HG03520 (cell line): ENCODE results near the gene BMPR1A.

Source experiments
- ATAC-seq: cut with Tn5 transposase; IDR thresholded peaks from one replicate; pipeline ENCODE4 v1.9.1; 2021; ENCODE audit warnings: mild to moderate bottlenecking, moderate library complexity; ENCODE audit not compliant: unreplicated experiment

BMPR1A gene

DNA sequence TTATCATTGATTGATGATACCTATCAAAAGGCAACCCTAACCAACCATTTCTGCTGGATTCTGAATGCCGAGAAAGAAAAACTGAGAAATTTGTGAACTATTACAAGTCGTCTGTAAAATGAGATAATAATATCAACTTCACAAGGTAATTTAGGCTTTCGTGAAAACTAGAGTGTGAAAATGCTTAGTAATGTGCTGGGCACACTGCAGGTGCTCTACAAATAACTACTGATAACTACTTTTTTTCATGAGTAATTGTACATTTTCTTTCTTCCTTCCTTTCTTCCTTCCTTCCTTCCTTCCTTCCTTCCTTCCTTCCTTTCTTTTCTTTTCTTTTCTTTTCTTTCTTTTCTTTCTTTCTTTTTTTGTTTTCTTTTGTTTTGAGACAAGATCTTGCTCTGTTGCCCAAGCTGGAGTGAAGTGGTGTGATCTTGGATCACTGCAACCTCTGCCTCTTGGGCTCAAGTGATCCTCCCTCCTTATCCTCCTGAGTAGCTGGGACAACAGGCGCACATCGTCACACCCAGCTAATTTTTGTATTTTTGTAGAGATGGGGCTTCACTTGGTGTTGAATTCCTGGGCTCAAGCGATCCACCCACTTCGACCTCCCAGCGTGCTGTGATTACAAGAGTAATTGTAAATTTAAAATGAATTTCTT is 42.9 kb downstream of the BMPR1A start:
- ATAC-seq = no peak

DNA sequence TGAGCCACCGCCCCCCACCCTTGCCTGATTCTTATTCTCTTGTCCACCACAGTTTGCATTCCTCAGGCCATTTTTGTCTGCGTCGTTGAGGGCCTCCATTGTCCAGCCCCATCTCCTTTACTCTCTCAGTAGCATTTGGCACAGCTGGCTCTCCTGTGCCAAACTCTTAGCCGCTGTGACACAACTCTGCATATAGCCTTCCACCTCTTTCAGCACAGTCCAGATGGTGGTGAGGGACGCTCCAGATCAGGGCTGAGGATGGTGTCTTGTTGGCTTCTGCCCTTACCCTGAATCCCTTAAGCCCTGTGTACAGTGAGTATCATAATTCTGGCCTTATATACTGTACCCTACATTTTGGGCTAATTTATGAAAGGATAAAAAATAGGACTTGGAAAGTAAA is 45.6 kb downstream of the BMPR1A start:
- ATAC-seq = no peak

DNA sequence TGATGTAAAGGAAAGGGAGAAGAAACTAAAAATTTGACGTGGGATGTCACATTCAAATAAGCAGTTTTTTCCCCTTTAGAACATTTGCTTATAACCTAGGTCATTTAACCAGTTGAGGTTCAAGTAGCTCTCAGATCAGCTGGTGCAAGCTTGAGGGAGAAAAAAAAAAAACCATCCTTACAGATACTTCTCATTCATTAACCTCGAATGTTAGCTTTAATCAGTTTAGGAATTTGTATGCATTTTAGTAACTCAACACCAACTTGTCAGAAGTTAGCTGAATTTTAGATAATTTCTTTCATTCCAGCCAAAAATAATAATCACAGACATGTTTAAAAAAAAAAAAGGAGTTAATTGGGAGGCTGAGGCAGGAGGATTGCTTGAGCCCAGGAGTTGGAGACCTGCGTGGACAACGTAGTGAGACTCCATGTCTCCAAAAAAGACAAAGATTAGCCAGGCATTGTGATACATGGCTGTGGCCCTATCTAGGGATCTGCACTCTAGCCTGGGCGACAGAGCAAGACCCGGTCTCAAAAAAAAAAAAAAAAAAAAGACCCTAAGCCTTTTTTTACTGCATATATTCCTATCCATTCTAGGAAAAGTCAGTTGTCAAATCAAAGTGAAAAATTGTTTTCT is 46.2 kb downstream of the BMPR1A start:
- ATAC-seq = no peak

DNA sequence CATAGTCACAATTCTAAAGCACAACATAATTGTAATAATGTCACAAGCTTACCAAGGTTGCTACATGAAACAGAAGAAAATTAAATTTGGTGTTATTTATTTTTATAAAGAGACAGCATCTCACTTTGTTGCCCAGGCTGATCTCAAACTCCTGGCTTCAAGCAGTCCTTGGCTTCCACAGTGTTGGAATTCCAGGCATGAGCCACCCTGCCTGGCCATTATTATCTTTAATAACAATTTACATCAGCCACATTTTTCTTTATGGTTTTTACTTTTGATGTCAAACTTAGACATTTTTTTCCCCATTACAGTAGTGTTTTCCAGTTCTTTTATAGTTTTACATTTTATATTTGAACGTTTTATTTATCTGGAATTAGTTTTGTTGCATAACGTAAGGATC is 46.7 kb downstream of the BMPR1A start:
- no peak for ATAC-seq

DNA sequence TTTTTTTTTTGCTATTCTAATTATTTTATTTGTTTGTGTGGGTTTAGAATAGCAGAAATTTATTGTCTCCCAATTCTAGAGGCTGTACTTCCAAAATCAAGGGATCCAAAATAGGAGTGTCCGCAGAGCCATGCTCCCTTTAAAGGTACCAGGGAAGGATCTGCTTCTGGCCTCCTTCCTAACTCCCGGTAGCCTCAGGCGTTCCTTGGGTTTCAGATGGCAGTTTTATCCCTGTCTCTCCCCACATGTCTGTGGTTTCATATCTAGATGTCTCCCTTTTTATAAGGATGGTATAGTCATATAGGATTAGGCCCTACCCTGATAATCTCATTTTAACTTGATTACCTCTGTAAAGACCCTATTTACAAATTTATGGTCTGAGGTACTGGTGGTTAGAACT is 48.4 kb downstream of the BMPR1A start:
- no peak for ATAC-seq

DNA sequence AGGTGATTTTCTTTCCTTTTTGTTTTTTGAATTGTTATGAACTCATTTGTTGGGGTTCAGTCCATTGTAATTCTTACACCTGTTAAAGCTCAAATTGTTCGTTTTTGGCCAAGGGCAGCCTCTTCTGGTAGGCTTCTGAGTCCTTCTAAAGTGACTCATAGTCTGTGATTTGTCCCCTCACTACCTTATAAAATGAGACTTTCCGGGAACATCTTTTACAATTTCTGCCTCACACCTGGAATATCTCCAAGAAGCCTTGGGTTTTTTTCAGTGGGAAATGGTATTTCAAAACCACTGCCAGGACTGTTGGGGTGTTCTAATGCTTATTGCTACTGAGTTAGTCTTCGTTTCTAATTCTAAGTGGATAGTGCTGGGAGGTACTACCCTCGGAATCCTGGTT is 56.7 kb downstream of the BMPR1A start:
- ATAC-seq = no peak

DNA sequence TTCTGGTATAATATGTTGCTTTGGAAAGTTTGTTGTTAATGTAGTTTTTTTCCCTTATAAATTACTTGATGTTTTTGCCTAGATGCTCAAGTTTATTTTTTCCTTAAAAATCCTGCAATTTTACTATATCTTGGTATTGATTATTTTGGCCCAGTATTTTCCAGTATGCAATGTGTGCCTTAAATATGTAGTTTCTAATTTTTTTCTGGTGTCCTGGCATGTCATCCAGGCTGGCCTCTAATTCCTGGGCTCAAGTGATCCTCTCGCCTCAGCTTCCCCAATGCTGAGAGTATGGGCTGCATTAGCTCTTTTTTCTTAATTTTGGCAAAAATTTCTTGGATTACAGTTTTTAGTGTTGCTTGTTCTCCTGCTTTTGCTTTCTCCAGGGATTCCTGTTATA is 57.6 kb downstream of the BMPR1A start:
- no peak for ATAC-seq

DNA sequence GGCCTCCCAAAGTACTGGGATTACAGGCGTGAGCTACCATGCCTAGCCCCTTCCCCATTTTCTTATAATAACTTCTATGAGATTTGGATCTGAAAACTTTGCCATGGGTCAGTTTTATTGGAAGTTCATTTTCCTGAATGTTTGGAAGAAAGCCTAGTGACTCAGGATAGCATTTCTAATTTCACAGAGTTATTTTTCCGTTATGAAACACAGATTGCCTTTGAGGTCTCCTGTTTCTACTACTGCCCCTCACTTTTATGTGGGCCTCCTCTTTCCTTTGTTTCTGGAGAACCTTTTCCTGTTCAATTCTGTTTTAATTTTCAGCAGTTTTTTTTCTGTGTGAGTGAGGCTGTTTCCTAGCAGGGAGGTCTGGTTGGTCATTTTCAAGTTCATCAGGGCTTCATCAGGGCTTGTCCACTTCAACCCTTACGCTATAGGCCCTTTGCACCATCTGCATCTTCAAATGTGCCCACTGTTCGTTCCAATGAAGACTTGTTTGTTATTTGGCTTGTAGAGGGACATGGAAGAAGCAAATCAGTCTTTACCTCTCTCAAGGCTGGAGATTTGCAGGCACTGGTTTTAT is 58.7 kb downstream of the BMPR1A start:
- no peak for ATAC-seq

DNA sequence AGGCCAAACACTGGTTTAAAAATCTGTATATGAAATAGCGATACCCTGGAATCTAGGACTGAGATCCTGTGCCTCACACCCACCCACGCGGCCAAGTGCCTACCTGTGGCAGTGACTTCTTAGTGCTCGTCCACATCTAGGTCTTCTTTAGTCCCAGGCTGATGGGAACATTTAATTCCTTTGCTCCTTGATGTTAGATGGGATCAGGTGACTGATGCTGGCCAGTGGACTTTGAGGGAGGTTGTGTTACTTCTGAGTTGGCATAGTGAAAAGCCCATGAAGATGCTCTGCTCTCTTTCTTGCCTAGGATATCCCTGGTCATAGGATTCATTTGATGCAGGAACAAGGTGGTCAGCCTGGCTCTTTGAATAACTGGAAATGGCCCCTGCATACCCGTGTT is 59.2 kb downstream of the BMPR1A start:
- ATAC-seq = no peak

DNA sequence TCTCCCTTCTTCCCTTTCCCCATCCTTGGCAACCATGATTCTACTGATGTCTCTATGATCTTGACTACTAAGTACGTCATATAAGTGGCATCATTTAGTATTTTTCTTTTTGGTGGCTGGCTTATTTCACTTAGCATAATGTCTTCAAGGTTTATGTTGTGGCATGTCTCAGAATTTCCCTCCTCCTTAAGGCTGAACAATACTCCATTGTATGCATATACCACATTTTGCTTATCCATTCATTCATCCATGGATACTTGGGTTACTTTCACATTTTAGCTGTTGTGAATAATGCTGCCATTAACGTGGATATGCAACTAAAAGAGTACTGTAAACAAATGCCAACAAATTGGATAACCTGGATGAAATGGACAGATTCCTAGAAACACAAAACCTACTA is 60.8 kb downstream of the BMPR1A start:
- no peak for ATAC-seq

DNA sequence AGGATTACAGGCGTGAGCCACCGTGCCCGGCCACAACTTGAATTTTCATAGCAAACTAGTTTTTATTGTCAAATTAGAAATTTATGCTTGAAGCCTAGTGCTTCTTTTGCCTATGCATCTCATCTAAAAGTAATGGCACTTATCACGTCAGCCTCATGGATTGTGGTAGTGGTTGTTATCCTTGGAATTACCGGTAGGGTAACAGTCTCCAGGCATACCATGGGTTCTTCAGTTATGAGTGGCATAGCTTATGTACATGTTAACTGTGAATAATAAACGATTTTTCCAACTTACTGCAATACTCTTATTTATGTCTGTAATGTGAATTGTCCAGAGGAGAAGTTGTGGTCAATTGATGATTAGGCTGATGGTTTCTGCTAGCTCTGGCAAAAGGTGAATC is 63.1 kb downstream of the BMPR1A start:
- ATAC-seq = no peak

DNA sequence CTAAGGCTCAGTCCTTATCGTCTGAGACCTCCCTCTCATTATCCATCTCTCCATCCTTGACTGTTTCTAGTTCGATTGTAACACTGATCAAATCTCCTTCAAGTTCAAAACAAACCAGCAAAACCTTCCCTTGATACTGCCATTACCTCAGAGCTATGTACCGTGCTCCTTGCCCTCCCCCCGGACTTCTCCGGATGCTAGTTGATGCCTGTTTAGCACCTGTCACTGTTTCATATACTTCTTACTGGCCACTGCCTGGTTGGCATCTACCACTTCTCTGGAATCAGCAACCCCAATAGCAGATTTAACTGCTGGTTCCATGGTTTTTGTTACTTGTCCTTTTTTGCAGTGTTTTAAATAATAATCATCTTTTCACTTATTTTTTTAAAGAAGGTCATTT is 64.1 kb downstream of the BMPR1A start:
- no peak for ATAC-seq

DNA sequence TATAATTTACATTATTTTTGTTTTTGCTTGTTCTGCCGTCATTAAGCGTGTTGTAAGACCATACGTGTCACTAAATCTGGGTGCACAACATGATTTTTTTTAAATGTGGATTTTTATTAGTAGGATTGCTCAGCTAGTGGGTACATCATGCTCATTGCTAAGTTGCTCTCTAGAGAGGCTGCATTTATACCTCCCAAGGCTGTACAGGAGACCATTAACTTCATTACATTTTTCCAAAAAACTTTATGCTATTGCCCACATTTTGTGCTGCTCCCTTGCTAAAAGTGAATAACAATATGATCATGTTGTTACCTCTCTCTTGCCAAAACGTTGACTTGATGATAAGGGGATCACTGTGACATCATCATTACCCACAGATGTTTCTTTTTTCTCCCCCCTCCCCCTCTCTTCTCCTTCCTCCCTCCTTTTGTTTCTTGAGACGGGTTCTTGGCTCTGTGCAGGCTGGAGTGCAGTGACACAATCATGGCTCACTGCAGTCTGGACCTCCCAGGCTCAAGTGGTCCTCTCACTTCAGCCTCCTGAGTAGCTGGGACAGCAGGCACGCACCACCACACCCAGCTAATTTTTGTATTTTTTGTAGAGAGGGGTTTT is 65.1 kb downstream of the BMPR1A start:
- ATAC-seq = no peak

DNA sequence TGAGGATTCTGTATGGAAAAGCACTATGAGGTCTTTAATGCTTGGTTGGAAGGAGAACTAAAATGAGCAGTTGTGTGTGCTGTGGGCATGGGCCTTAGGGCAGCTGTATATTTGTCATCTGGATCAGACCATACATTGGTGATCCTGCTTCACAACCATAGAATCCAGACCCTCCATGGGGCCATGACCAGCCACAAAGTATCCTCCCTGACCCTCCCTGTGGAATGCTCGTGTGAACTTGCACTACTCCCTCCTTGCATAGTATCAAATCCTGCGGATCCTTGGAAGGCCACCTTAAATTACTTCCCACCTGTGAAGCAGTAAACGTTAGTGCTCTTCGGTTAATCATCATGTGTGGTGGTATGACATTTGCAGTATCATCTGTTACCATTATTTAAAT is 67.1 kb downstream of the BMPR1A start:
- ATAC-seq = no peak

DNA sequence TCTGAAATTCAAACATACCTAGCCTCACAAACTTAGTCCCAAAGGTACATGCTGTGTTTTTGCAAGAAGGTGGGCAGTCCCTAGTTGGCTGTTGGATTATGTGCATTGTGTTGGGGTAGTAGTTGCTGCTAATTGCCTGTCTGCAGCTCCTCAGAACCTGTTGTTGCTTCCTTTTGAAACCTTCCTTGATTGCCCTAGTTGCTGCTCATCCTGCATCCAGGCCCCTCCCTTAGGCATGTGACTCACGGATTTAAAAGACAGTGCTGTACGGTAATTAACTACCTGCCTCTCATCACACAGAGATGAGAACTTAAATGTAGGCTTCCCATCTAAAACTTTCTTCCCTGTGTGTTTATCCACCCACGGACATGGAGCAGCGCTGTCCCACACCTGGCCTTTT is 67.7 kb downstream of the BMPR1A start:
- no peak for ATAC-seq

DNA sequence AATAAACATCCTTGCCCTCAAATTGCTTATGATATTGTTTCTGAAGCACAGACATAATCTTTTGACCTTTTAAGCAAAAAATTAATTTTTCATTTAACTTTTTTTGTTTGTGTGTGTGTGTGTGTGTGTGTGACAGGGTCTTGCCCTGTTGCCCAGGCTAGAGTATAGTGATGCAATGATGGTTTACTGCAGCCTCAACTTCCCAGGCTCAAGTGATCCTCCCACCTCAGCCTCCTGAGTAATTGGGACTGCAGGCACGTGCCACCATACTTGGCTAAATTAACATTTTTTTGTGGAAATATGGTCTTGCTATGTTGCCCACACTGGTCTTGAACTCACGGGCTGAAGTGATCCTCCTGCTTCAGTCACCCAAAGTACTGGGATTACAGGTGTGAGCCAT is 68.9 kb downstream of the BMPR1A start:
- ATAC-seq = no peak

DNA sequence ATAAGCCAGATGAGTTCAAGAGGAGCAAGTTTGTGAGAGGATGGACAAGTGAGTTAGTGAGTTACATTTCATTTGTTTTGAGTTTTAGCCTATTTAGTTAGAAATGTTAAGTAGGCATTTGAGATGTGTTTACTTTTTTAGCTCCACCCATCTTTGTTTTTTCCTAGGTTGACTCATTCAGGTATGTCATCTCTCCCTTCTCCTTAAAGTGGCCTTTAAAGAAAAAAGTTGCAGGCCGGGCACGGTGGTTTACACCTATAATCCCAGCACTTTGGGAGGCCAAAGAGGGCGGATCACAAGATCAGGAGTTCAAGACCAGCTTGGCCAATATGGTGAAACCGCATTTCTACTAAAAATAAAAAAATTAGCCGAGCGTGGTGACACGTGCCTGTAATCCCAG is 71.2 kb downstream of the BMPR1A start:
- no peak for ATAC-seq

DNA sequence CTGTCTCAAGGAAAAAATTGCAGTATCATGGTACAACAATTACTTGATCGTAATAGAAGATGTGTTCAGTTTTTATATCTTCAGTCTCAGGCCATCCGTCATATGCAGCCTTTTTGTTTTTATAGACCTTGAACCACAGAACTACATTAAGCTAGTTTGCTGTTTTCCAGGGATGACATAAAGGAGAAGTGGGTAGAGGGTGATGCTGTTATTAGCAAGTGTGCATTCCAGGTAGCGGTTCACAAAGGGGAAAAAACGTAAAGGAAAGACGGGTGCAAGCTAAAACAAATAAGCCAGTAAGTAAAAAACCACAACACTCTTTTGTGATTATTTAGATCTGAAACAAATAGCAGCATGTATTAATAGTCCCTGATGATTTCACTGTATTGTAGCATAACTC is 71.7 kb downstream of the BMPR1A start:
- ATAC-seq = no peak

DNA sequence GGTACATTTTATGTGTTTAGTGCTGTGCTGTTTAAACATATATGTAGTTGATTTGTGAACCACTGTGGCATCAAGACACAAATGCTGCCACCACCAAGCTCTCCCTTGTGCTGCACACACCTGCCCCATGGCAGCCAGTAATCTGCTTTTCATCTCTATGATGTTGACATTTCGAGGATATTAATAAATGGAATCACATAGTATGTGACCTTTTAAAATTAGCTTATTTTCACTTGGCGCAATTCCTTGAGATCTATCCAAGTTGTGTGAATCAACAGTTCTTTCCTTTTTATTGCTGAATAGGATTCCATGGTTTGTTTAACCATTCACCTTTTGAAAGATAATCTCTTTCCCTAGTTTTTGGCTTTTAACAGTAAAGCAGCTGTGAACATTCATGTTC is 73.1 kb downstream of the BMPR1A start:
- ATAC-seq = no peak

DNA sequence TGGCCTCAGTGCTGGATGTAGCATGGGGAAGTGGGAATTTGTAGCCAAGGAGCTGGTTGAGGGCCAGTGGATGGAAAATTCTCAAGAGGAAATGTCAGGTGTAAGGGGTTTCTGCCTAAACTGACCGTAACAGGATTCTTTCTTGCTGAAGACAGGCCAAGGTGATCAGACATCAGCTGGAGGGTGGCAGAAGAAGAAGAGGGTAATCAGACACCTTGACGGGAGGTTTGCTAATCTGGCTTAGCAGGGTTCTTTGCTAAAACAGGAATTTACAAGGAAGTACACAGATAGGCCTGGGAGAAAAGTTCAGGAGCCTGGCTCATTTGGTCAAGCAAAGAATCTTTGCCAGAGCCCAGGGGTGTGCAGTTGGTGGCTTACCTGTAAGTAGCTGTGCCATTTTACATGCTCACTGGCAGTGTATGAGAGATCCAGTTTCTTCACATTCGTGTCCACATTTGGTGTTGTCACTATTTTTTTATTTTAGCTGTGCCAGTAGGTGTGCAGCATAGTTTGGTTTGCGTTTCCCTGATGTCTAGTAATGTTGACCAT is 73.7 kb downstream of the BMPR1A start:
- no peak for ATAC-seq

DNA sequence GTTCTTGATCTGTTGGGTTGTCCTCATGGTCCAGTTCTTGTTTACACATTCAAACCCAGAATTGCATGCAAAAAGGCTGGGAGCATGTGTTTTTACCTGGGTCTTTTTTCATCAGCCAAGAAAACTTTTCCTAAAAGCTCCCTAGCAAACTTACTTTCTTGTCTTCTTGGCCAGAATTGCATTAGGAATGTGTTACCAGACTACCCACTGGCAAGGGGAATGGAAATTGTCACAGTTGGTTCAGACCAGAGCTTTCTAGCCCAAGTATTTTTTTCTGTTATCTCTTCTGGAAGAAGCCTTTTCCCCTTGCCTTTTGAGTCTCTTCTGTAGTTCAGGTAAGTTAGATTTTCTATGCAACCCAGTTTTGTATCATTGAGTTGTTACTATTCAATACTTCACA is 77.5 kb downstream of the BMPR1A start:
- no peak for ATAC-seq

DNA sequence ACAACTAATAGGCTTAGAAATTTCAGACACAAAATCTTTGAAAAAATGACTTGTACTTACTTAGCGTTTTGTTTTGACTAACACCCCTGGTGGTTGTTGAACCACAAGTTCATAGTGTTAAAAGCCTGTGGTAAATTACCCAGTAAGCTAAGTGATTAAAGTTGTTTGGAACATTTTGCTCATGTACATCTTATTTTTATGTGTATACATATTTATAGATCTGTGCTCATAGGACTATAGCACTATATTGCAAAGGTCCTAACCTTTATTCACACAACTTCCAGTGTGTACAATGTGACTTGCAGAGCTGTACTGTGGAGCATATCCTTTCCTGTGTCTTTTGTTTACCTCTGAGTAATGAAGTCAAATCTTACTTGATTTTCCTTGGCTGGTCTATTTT is 79.6 kb downstream of the BMPR1A start:
- ATAC-seq = no peak
